Endothelial cell of hepatic sinusoid (primary cell): ENCODE data around the gene ENTPD3.

ENCODE experiments used
- in situ Hi-C: cut with HindIII; loops from 2 replicates; pipeline ENCODE4 v1.10.0; 2017; ENCODE audit warnings: low sequenced_read_pairs

The ENTPD3 gene

GRCh38 chr3:40387001-40387894, at the start of gene ENTPD3:
Gene ENTPD3, plus strand, starts transcription at chr3:40387184. Its CDS starts 874 bp downstream, at chr3:40388058.
- in situ Hi-C loops, result no loop called here

- in situ Hi-C loops, result no loop called here
Measured at GRCh38 chr3:40339871-40340270, 47.1 kb upstream of the ENTPD3 start.

GRCh38 chr3:40340541-40341170, 46.3 kb upstream of the ENTPD3 start:
- in situ Hi-C loops, result no loop called here

GRCh38 chr3:40341671-40342070, 45.3 kb upstream of the ENTPD3 start:
- in situ Hi-C loops, result no loop called here

- in situ Hi-C loops, result no loop called here
Measured at GRCh38 chr3:40350529-40350928, 36.5 kb upstream of the ENTPD3 start.

GRCh38 chr3:40355410-40355809, 31.6 kb upstream of the ENTPD3 start:
- in situ Hi-C loops, result no loop called here

- in situ Hi-C loops, result no loop called here
Measured at GRCh38 chr3:40358454-40358853, 28.5 kb upstream of the ENTPD3 start.

- in situ Hi-C loops, result no loop called here
Measured at GRCh38 chr3:40363674-40364073, 23.3 kb upstream of the ENTPD3 start.

- in situ Hi-C loops, result no loop called here
Measured at GRCh38 chr3:40366203-40367162, 20.5 kb upstream of the ENTPD3 start.

- in situ Hi-C loops, result no loop called here
Measured at GRCh38 chr3:40369716-40370115, 17.3 kb upstream of the ENTPD3 start.

- in situ Hi-C loops, result no loop called here
Measured at GRCh38 chr3:40377822-40378221, 9.2 kb upstream of the ENTPD3 start.

- in situ Hi-C loops, result no loop called here
Measured at GRCh38 chr3:40379674-40380306, 7.2 kb upstream of the ENTPD3 start.

- in situ Hi-C loops, result no loop called here
Measured at GRCh38 chr3:40381904-40382616, 4.9 kb upstream of the ENTPD3 start.

GRCh38 chr3:40382617-40382979, 4.4 kb upstream of the ENTPD3 start:
- in situ Hi-C loops, result no loop called here

- in situ Hi-C loops, result no loop called here
Measured at GRCh38 chr3:40386213-40386612, 771 bp upstream of the ENTPD3 start.

- in situ Hi-C loops, result no loop called here
Measured at GRCh38 chr3:40387895-40388254, 891 bp downstream of the ENTPD3 start.

- in situ Hi-C loops, result no loop called here
Measured at GRCh38 chr3:40396406-40396805, 9.4 kb downstream of the ENTPD3 start.

- in situ Hi-C loops, result no loop called here
Measured at GRCh38 chr3:40397129-40397528, 10.1 kb downstream of the ENTPD3 start.

- in situ Hi-C loops, result no loop called here
Measured at GRCh38 chr3:40397912-40398311, 10.9 kb downstream of the ENTPD3 start.

- in situ Hi-C loops, result no loop called here
Measured at GRCh38 chr3:40398346-40398745, 11.4 kb downstream of the ENTPD3 start.
